SK-N-SH (cell line): ENCODE data around the gene GPAT3.

Experiments
- CTCF ChIP-seq: fragments of 200-600 bp; sonication (generic); IDR thresholded peaks from 2 replicates; pipeline ENCODE4 v1.6.1; 2017; ENCODE audit warnings: antibody characterized with exemption, mild to moderate bottlenecking, moderate library complexity
- ELF1 ChIP-seq: IDR thresholded peaks from 2 replicates; pipeline ENCODE4 v1.4.0; 2012
- EP300 ChIP-seq, 2 experiments: IDR thresholded peaks; 2 replicates each; pipeline versions ENCODE4 v1.4.0 to v1.6.1; 2012; ENCODE audit warnings: borderline replicate concordance in 1 of 2, low read depth in 1 of 2, low read length in 1 of 2
- EZH2phosphoT487 ChIP-seq: fragments of 200-600 bp; sonication (generic); IDR thresholded peaks from 2 replicates; pipeline ENCODE4 v1.6.1; 2017; ENCODE audit warnings: low read depth, mixed run types, mild to moderate bottlenecking, antibody characterized with exemption, moderate library complexity, borderline replicate concordance
- FOXM1 ChIP-seq: IDR thresholded peaks from 2 replicates; pipeline ENCODE4 v1.4.0; 2012; ENCODE audit warnings: low read depth, mild to moderate bottlenecking
- NFIC ChIP-seq: IDR thresholded peaks from 2 replicates; pipeline ENCODE4 v1.4.0; 2012; ENCODE audit warnings: borderline replicate concordance
- RAD21 ChIP-seq: IDR thresholded peaks from 2 replicates; pipeline ENCODE4 v1.6.1; 2012; ENCODE audit warnings: mild to moderate bottlenecking, low read length
- RCOR1 ChIP-seq: fragments of 150-350 bp; IDR thresholded peaks from 2 replicates; pipeline ENCODE4 v1.6.1; 2017; ENCODE audit warnings: antibody characterized with exemption, low read length
- REST ChIP-seq: IDR thresholded peaks from 2 replicates; pipeline ENCODE4 v1.6.1; 2012; ENCODE audit warnings: mild to moderate bottlenecking, low read depth, low read length, moderate library complexity
- USF1 ChIP-seq: IDR thresholded peaks from 2 replicates; pipeline ENCODE4 v1.4.0; 2012; ENCODE audit warnings: low read depth, borderline replicate concordance

GRCh38 chr4:83558059-83558653 is 22.2 kb downstream of the GPAT3 start:
- TF ChIP-seq RAD21, result no peak
- no peak for TF ChIP-seq REST
- no peak for TF ChIP-seq EP300 (IDR thresholded peaks at IDR 0.05; ENCODE audit: borderline replicate concordance in 1 of 2, low read depth in 1 of 2, low read length in 1 of 2)
- TF ChIP-seq NFIC, result no peak
- TF ChIP-seq ELF1, result no peak
- TF ChIP-seq FOXM1, result no peak
- TF ChIP-seq EZH2phosphoT487, result no peak
- TF ChIP-seq USF1, result no peak
- TF ChIP-seq RCOR1, result no peak
- no peak for TF ChIP-seq CTCF
